Activated T-helper 17 cell treated with anti-CD3 and anti-CD28 coated beads, Interleukin-2, amount 50 U/mL, for 72 hours (primary cell): ENCODE results near the gene SCRG1. TPM values are rescaled to one million over a fixed set of nuclear protein-coding genes. Genes with fewer than 3 reads are reported as not detected.

Source experiments
- ATAC-seq: fragments of 150-1000 bp; cut with Tn5 transposase; replicated peaks from 2 replicates; pipeline ENCODE4 v1.10.0; 2021; ENCODE audit warnings: mild to moderate bottlenecking, moderate library complexity
- H3K27ac Mint-ChIP-seq: one replicate; pipeline ENCODE4 v1.8.0; 2022; ENCODE audit warnings: mixed read lengths
- H3K27me3 Mint-ChIP-seq: one replicate; pipeline ENCODE4 v1.8.0; 2022; ENCODE audit warnings: mixed read lengths
- H3K36me3 Mint-ChIP-seq: one replicate; pipeline ENCODE4 v1.8.0; 2022; ENCODE audit warnings: low read depth, mild to moderate bottlenecking, mixed read lengths
- H3K4me1 Mint-ChIP-seq: one replicate; pipeline ENCODE4 v1.8.0; 2022; ENCODE audit warnings: mixed read lengths
- H3K4me3 Mint-ChIP-seq: one replicate; pipeline ENCODE4 v1.8.0; 2022; ENCODE audit warnings: mild to moderate bottlenecking, mixed read lengths
- H3K9me3 Mint-ChIP-seq: one replicate; pipeline ENCODE4 v1.8.0; 2022; ENCODE audit warnings: mixed read lengths
- total RNA-seq, 2 donors: library from RNA; stranded (reverse); gene quantifications; one replicate each; pipeline ENCODE4 v1.2.3, GENCODE V29; 2022

Gene SCRG1
- total RNA-seq, 2 donors from 2014 or later = not detected

DNA sequence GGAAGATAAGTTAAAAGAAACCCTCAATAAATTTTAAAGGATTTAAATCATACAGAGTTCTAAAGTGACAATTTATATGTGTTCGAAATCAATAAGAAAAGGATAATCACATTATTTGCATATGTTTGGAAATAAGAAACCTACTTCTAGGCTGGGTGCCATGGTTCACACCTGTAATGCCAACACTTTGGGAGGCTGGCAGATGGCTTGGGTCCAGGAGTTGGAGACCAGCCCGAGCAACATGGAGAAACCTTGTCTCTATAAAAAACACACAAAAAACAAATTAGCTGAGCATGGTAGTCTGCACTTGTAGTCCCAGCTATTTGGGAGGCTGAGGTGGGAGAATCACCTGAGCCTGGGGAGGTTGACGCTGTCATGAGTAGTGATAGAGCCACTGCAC lies 36.2 kb downstream of the SCRG1 start:
- H3K27me3 Mint-ChIP-seq = no peaks in the 10 kb centered on the region
- no peaks in the 10 kb centered on the region for H3K9me3 Mint-ChIP-seq
- no peak overlapping the region for H3K27ac Mint-ChIP-seq
- peaks cover 8% of the 10 kb centered on the region for H3K4me1 Mint-ChIP-seq
- no peak for ATAC-seq
- peaks cover 29% of the 10 kb centered on the region for H3K36me3 Mint-ChIP-seq
- H3K4me3 Mint-ChIP-seq = no peak overlapping the region

DNA sequence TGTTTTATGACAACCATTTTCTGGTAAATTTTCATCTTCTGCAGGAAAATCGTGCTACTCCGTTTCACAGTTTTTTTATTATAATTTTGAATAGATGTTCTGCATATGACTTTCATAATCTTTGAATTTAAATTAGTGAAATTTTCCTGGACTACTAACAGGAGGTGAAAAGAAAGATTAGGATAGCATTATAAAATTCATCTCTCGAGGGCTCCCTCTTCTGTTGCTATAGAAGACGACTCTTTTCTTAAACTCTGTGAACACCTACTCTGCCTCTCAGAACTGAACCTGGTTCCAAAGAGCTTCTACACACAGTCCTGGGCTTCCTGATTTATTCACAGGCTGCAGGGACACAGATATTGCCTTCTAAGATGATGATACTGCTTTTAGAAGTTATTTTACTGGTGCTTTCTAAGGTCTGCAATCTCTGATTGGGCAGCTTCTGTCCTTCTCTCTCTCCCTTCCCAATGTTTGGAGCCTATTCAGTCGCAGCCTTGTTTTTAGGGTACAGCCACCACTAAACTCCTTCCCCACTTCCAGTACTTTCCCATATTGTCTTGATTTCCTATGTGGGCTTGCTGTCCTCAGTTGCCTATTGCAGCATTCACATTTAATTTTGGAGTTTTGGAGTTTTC lies 38.2 kb downstream of the SCRG1 start:
- Mint-ChIP-seq H3K27ac (no peak overlapping the region), H3K36me3 (peaks cover 20% of the 10 kb centered on the region), H3K27me3 (no peaks in the 10 kb centered on the region), H3K4me3 (no peak overlapping the region), H3K4me1 (no peaks in the 10 kb centered on the region), H3K9me3 (no peaks in the 10 kb centered on the region)
- no peak for ATAC-seq

DNA sequence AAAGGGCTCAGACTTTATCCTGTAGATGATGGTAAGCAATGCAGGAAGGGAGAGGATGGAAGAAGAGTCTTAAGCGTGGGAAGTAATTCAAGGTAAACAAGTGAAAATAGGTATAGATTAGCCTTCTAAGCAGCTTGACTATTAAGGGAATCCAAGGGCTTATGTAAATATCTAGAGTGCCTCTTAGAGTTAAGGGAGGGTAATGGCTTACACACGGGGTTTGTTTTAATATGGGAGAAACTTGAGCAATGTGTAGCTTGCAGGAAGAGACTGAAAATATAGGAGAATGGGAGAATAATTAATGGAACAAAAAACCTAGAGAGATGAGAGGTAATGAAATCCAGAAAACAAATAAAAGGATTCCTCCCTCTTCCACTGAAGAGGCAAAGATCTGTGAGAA lies 41.0 kb downstream of the SCRG1 start:
- Mint-ChIP-seq H3K4me1 (no peaks in the 10 kb centered on the region), H3K27ac (no peak overlapping the region), H3K27me3 (no peaks in the 10 kb centered on the region), H3K36me3 (peaks cover under 1% of the 10 kb centered on the region), H3K9me3 (no peaks in the 10 kb centered on the region), H3K4me3 (no peak overlapping the region)
- no peak for ATAC-seq

DNA sequence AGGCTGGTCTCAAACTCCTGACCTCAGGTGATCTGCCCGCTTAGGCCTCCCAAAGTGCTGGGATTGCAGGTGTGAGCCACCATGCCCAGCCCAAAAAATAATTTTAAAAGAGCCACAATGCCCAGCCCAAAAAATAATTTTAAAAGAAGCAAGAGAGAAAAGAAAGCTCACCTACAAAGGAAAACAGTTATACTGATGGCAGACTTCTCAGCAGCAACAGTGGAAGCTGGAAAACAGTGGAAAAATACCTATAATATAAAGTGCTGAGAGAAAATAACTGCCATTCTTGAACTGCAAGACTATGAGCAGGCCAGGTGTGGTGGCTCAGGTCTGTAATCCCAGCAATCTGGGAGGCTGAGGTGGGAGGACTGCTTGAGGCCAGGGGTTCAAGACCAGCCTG lies 51.4 kb downstream of the SCRG1 start:
- Mint-ChIP-seq H3K27me3 (no peaks in the 10 kb centered on the region), H3K27ac (no peak overlapping the region), H3K4me3 (no peak overlapping the region), H3K36me3 (no peaks in the 10 kb centered on the region), H3K4me1 (no peaks in the 10 kb centered on the region), H3K9me3 (no peaks in the 10 kb centered on the region)
- no peak for ATAC-seq

DNA sequence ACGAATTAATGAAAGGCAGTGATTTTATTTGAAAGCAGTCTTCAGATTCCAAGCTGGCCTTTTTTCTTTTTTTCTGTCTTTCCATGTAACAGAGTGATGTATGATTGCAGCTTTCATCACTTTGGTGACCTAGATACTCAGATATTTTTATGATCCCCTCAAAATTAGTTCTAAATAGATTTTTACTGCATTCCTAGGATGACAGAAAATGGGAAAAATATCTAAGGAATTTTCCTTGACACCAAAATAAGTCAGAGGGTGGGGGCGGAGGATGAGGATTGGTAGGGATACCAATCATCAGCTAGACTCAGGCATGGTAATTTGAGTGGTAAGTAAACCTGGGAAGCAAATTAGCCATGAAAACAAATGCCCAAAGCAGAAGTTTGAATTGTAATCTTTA lies 52.8 kb downstream of the SCRG1 start:
- no peak for ATAC-seq
- no peaks in the 10 kb centered on the region for H3K9me3 Mint-ChIP-seq
- H3K27me3 Mint-ChIP-seq = no peaks in the 10 kb centered on the region
- H3K4me3 Mint-ChIP-seq = no peak overlapping the region
- H3K27ac Mint-ChIP-seq = no peak overlapping the region
- H3K36me3 Mint-ChIP-seq = no peaks in the 10 kb centered on the region
- no peaks in the 10 kb centered on the region for H3K4me1 Mint-ChIP-seq

DNA sequence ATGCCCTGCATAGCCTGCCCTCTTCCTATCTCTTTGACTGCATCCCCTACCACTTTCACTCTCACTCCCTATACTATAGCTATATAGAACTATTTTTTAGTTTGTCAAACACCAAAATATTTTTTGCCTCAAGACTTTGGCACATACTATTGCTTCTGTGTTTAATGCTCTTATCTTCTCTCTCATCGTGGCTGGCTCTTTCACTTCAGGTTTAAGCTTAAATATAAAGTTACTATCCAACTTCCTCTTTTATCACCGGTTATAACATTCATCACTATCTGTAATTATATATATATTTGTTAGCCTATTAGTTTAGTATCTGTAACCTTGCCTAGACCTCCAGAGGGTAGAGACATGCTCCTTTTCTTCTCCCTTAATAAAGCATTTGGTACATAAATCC lies 53.3 kb downstream of the SCRG1 start:
- no peaks in the 10 kb centered on the region for H3K27me3 Mint-ChIP-seq
- H3K9me3 Mint-ChIP-seq = no peaks in the 10 kb centered on the region
- H3K4me1 Mint-ChIP-seq = no peaks in the 10 kb centered on the region
- no peaks in the 10 kb centered on the region for H3K36me3 Mint-ChIP-seq
- no peak overlapping the region for H3K4me3 Mint-ChIP-seq
- H3K27ac Mint-ChIP-seq = no peak overlapping the region
- ATAC-seq = no peak

DNA sequence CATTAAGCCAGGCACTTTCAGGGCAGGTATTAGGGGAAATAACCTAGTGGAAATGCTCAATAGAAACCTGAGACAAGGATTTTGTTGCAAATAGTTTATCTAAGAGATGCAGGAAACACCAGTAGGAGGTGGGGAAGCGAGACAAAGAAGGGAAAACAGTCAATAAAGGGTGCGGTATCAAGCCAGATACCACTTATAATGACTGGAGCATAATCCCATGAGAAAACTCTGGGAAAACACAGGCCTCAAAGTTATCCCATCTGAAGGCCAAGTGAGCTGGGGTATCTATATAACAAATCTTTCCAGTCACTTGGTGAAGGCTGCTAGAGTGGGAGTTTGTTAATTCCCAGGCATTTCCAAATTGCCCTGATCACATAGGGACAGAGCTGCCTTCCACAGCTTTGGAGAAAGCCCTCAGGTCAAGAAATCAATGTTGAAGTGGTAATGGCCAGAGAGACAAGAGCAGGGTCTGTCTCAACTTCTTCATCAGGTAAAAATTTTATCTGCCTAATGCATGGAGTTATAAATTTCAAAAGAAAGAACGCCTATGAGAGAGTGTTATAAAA lies 55.0 kb downstream of the SCRG1 start:
- Mint-ChIP-seq H3K4me1 (no peaks in the 10 kb centered on the region), H3K27me3 (no peaks in the 10 kb centered on the region)
- ATAC-seq = no peak

DNA sequence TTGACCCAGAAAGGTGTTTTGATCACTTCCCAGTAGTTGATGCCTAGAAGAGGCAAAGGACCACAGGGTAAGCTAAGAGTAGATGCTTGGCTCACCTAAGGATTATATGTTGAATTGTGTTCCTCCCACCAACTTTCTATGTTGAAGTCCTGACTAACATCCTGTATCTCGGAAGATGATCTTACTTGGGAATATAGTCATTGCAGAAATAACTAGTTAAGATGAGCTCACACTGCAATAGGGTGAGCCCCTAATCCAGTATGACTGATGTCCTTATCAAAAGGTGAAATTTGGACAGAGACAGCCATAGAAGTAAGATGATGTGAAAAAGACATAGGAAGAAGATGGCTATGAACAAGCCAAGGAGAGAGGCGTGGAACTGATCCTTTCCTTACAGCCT lies 61.5 kb downstream of the SCRG1 start:
- H3K27me3 Mint-ChIP-seq = no peaks in the 10 kb centered on the region
- no peaks in the 10 kb centered on the region for H3K9me3 Mint-ChIP-seq
- peaks cover 24% of the 10 kb centered on the region for H3K36me3 Mint-ChIP-seq
- ATAC-seq = no peak
- no peaks in the 10 kb centered on the region for H3K4me1 Mint-ChIP-seq
- H3K27ac Mint-ChIP-seq = no peak overlapping the region
- H3K4me3 Mint-ChIP-seq = no peak overlapping the region

More for the DNA sequence above, 55.0 kb downstream of the SCRG1 start:
- no peaks in the 10 kb centered on the region for H3K36me3 Mint-ChIP-seq
- no peaks in the 10 kb centered on the region for H3K9me3 Mint-ChIP-seq
- no peak overlapping the region for H3K4me3 Mint-ChIP-seq
- H3K27ac Mint-ChIP-seq = no peak overlapping the region

DNA sequence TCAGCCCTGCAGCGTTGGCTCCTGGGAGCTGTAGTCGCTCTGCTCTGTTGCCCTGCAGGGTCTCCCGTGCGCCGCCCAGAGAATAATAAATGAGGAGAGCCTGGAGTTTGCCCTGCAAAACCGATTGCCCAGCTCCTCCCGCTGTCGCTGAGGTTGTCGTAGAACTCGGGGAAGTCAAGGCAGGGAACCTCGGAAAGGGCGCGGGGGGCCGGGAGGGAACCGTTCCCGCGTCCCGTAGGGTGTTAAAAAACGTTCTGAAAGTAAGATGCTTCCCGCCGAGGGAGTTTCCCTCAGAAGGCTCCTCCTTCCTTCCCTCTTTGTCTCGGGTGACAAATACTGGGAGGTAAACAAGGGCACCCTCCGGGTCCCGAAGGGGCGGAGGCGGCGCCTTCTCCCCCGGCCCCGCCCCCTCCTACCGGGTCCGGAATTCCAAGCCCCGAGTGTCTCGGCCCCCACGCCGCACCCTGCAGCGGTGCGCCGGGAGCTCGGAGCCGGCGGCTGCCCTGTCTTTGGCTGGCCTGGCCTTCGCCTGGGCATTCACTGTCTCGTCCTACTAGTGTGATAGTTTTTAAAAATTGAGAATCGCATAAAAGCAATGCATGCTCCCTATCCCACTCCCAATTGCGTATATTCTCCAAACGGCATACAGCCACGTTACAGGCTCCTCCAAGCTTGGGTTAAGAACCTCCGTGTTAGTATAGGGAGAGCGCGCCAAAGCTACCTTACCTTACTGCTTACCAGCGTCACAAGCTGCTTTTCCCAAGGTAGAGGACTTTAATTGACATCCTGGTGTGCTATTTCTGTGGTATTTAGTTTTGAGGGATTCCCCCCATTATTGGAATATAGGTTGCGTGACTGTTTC lies 63.8 kb downstream of the SCRG1 start:
- H3K4me1 Mint-ChIP-seq = peaks cover 6% of the 10 kb centered on the region
- peak overlapping the region; percentile 99 for H3K4me3 Mint-ChIP-seq
- no peaks in the 10 kb centered on the region for H3K27me3 Mint-ChIP-seq
- peak; percentile 49 for ATAC-seq
- H3K36me3 Mint-ChIP-seq = peaks cover 47% of the 10 kb centered on the region
- no peaks in the 10 kb centered on the region for H3K9me3 Mint-ChIP-seq
- H3K27ac Mint-ChIP-seq = peak overlapping the region; percentile 99

Other genes starting within 250 kb of the SCRG1 start
- gene GALNT7, start 230.3 kb downstream of the SCRG1 start, total RNA-seq = 10 to 100 TPM in 1 of 2 donors, 1 to 10 TPM in 1; 9.6 to 18.1 TPM
- gene HMGB2, start 64.8 kb downstream of the SCRG1 start, total RNA-seq = 100 to 1,000 TPM; 431 to 468 TPM
- gene SAP30, start 28.2 kb downstream of the SCRG1 start, total RNA-seq = 10 to 100 TPM; 31.7 to 57.4 TPM
- not detected for gene HAND2, start 131.1 kb upstream of the SCRG1 start, total RNA-seq